PC-3 (cell line): ENCODE results near the gene APOO. TPM values are rescaled to one million over a fixed set of nuclear protein-coding genes. Genes with fewer than 3 reads are reported as not detected.

Source experiments
- ATAC-seq: fragments of 200-7000 bp; cut with Tn5 transposase; 2 replicates; pipeline ENCODE4 v1.9.1; 2020; ENCODE audit warnings: mild to moderate bottlenecking, moderate library complexity
- BruUV-seq: library from RNA; stranded (reverse); fragments of 400-500 nt; replicated peaks from 2 replicates; lab custom pipeline; 2021; lab: Mats Ljungman, UMichigan
- CTCF ChIA-PET: fragments of 300-600 bp; sonication (Branson Sonifier 250); formaldehyde crosslinking; loops from one replicate; lab custom pipeline; 2022; ENCODE audit warnings: antibody characterized with exemption; lab: Charles Lee
- POLR2A ChIA-PET: fragments of 300-600 bp; sonication (Branson Sonifier 250); formaldehyde crosslinking; loops from one replicate; lab custom pipeline; 2022; ENCODE audit warnings: antibody characterized with exemption; ENCODE audit not compliant: unreplicated experiment; lab: Charles Lee
- DNase-seq: peaks from one replicate; pipeline ENCODE4 v3.0.0-alpha.2; 2015
- H2AFZ ChIP-seq: fragments of 300-600 bp; sonication (generic); 2 replicates; pipeline ENCODE4 v1.6.0; 2016; ENCODE audit warnings: antibody characterized with exemption, low read length
- H3F3A ChIP-seq: fragments of 300-600 bp; sonication (generic); one replicate; pipeline ENCODE4 v1.6.0; 2017; ENCODE audit warnings: antibody characterized with exemption, low read length, control low read depth, mild to moderate bottlenecking; ENCODE audit not compliant: unreplicated experiment
- H3K27ac ChIP-seq: fragments of 300-600 bp; sonication (generic); 2 replicates; pipeline ENCODE4 v1.5.1; 2016; ENCODE audit warnings: mild to moderate bottlenecking, low read length
- H3K27me3 ChIP-seq: fragments of 300-600 bp; sonication (generic); 2 replicates; pipeline ENCODE4 v1.6.1; 2016; ENCODE audit warnings: low read length, mixed read lengths
- H3K36me3 ChIP-seq: fragments of 300-600 bp; sonication (generic); 2 replicates; pipeline ENCODE4 v1.6.1; 2016; ENCODE audit warnings: low read depth, mixed run types, low read length, mixed read lengths
- H3K4me1 ChIP-seq: fragments of 300-600 bp; sonication (generic); 2 replicates; pipeline ENCODE4 v1.5.1; 2016; ENCODE audit warnings: low read length; ENCODE audit not compliant: insufficient read depth
- H3K4me2 ChIP-seq: fragments of 300-600 bp; sonication (generic); 2 replicates; pipeline ENCODE4 v1.6.0; 2016; ENCODE audit warnings: low read length
- H3K4me3 ChIP-seq: fragments of 300-600 bp; sonication (generic); 2 replicates; pipeline ENCODE4 v1.5.1; 2016; ENCODE audit warnings: mild to moderate bottlenecking, low read length, mixed read lengths
- H3K79me2 ChIP-seq: fragments of 300-600 bp; sonication (generic); 2 replicates; pipeline ENCODE4 v1.6.1; 2017; ENCODE audit warnings: low read length, mixed read lengths
- H3K9ac ChIP-seq: fragments of 300-600 bp; sonication (generic); 2 replicates; pipeline ENCODE4 v1.6.0; 2016; ENCODE audit warnings: mild to moderate bottlenecking, low read length
- H3K9me2 ChIP-seq: fragments of 300-600 bp; sonication (generic); replicated peaks from 2 replicates; pipeline ENCODE4 v1.6.1; 2016; ENCODE audit warnings: mixed run types, low read length, mixed read lengths
- H3K9me3 ChIP-seq: fragments of 300-600 bp; sonication (generic); 2 replicates; pipeline ENCODE4 v1.6.1; 2016; ENCODE audit warnings: low read length, mixed read lengths
- H4K20me1 ChIP-seq: fragments of 300-600 bp; sonication (generic); 2 replicates; pipeline ENCODE4 v1.6.1; 2016; ENCODE audit warnings: low read length, mixed read lengths
- CTCF ChIP-seq: fragments of 300-600 bp; sonication (generic); conservative IDR thresholded peaks from 2 replicates; pipeline ENCODE4 v1.5.1; 2017; ENCODE audit warnings: antibody characterized with exemption, low read depth, mild to moderate bottlenecking, low read length
- EZH2 ChIP-seq: fragments of 300-600 bp; sonication (generic); IDR thresholded peaks from one replicate; pipeline ENCODE4 v1.6.1; 2017; ENCODE audit warnings: antibody characterized with exemption, mild to moderate bottlenecking, low read length; ENCODE audit not compliant: unreplicated experiment
- EZH2phosphoT487 ChIP-seq: fragments of 300-600 bp; sonication (generic); IDR thresholded peaks from 2 replicates; pipeline ENCODE4 v1.6.1; 2018; ENCODE audit warnings: mild to moderate bottlenecking, antibody characterized with exemption, low read length, borderline replicate concordance
- intact Hi-C: fragments of 100-400 bp; cut with micrococcal nuclease; formaldehyde crosslinking; loops from 2 replicates; pipeline ENCODE4 v1.9.0; 2023
- total RNA-seq: library from RNA; depleted of rRNA; stranded (reverse); fragments of >200 nt; gene quantifications from 2 replicates; pipeline ENCODE4 v1.2.3, GENCODE V29; 2014

APOO gene
- total RNA-seq, 1 experiment from 2014 or later = 34.0 TPM

- no peak overlapping the region for H3K9ac ChIP-seq
- no peak overlapping the region for H2AFZ ChIP-seq
- H4K20me1 ChIP-seq = no peaks in the 10 kb centered on the region
- no peaks in the 10 kb centered on the region for H3K79me2 ChIP-seq
- no peak overlapping the region for H3K4me2 ChIP-seq
- TF ChIP-seq CTCF = no peak
- no peak for TF ChIP-seq EZH2
- no peak for TF ChIP-seq EZH2phosphoT487
- no peaks in the 10 kb centered on the region for H3K4me1 ChIP-seq
- intact Hi-C loops = loop anchor here (10.0 kb wide), 1 partner anchor 86 kb away; the partner anchor contains the start of gene KLHL15
- no peaks in the 10 kb centered on the region for H3K36me3 ChIP-seq
- ChIA-PET CTCF (no interaction called here), POLR2A (no interaction called here)
- H3K27me3 ChIP-seq = no peaks in the 10 kb centered on the region
- H3K9me2 ChIP-seq = no peaks in the 10 kb centered on the region
- no TSS peak for BruUV-seq
- H3F3A ChIP-seq = no peaks in the 10 kb centered on the region
- H3K4me3 ChIP-seq = no peak overlapping the region
- H3K27ac ChIP-seq = no peak overlapping the region
- H3K9me3 ChIP-seq = no peaks in the 10 kb centered on the region
- no peak for DNase-seq
- no peak for ATAC-seq
Measured at GRCh38 chrX:23938690-23939089, 31.0 kb upstream of the APOO start.

GRCh38 chrX:23937100-23937499 lies 29.4 kb upstream of the APOO start:
- ATAC-seq (no peak), DNase-seq (no peak)
- no TSS peak for BruUV-seq
- no peaks in the 10 kb centered on the region for H3K4me1 ChIP-seq
- no peaks in the 10 kb centered on the region for H3K9me2 ChIP-seq
- H3K79me2 ChIP-seq = no peaks in the 10 kb centered on the region
- H3K4me2 ChIP-seq = no peak overlapping the region
- no peak for TF ChIP-seq EZH2phosphoT487
- TF ChIP-seq EZH2 = no peak
- TF ChIP-seq CTCF = no peak
- H2AFZ ChIP-seq = no peak overlapping the region
- no peaks in the 10 kb centered on the region for H3F3A ChIP-seq
- POLR2A ChIA-PET = no interaction called here
- no peaks in the 10 kb centered on the region for H3K36me3 ChIP-seq
- H3K27ac ChIP-seq = no peak overlapping the region
- H3K9ac ChIP-seq = no peak overlapping the region
- no peaks in the 10 kb centered on the region for H3K27me3 ChIP-seq
- no peaks in the 10 kb centered on the region for H4K20me1 ChIP-seq
- no peak overlapping the region for H3K4me3 ChIP-seq
- H3K9me3 ChIP-seq = no peaks in the 10 kb centered on the region
- CTCF ChIA-PET = no interaction called here
- intact Hi-C loops = loop anchor here (10.0 kb wide), 1 partner anchor 88 kb away; the partner anchor contains the start of gene KLHL15

- Histone ChIP-seq H3K9me3 (no peaks in the 10 kb centered on the region), H4K20me1 (no peaks in the 10 kb centered on the region), H3K4me1 (peaks cover 5% of the 10 kb centered on the region), H2AFZ (no peak overlapping the region), H3K36me3 (no peaks in the 10 kb centered on the region), H3K4me3 (no peak overlapping the region), H3K4me2 (no peak overlapping the region), H3K27ac (no peak overlapping the region), H3K9ac (no peak overlapping the region), H3K27me3 (no peaks in the 10 kb centered on the region), H3K9me2 (no peaks in the 10 kb centered on the region), H3F3A (no peaks in the 10 kb centered on the region), H3K79me2 (no peaks in the 10 kb centered on the region)
- BruUV-seq = no TSS peak
- ATAC-seq = no peak
- TF ChIP-seq EZH2phosphoT487 = no peak
- no peak for TF ChIP-seq EZH2
- no peak for TF ChIP-seq CTCF
- no peak for DNase-seq
- POLR2A ChIA-PET = no interaction called here
- CTCF ChIA-PET = interaction anchor here (1.5 kb wide), 1 partner anchor 118 kb away, joined by 3 read pairs; no protein-coding TSS in a partner anchor
- intact Hi-C loops = loop anchor here (10.0 kb wide), 1 partner anchor 89 kb away; the partner anchor contains the start of gene KLHL15
Measured at GRCh38 chrX:23936180-23936579, 28.4 kb upstream of the APOO start.
